Omental fat pad (tissue), 4 donors: ENCODE measurements around the gene PLXNA1. TPM values are rescaled to one million over a fixed set of nuclear protein-coding genes. Genes with fewer than 3 reads are reported as not detected.

Source experiments
- ATAC-seq: fragments of 150-250 bp; one replicate; pipeline ENCODE4 v1.9.1; 2016; ENCODE audit warnings: mild to moderate bottlenecking, moderate library complexity; ENCODE audit not compliant: low FRiP score
- DNase-seq: peaks from one replicate; pipeline ENCODE4 v3.0.0-alpha.2; 2019; ENCODE audit warnings: low spot score
- CTCF ChIP-seq, 3 donors: fragments of 450-650 bp; IDR thresholded peaks; one replicate each; pipeline ENCODE4 v1.5.1; 2016 to 2017; ENCODE audit warnings: antibody characterized with exemption in 3 of 3, mild to moderate bottlenecking in 3 of 3, moderate library complexity in 2 of 3
- total RNA-seq, 4 donors: library from RNA; depleted of rRNA; stranded (reverse); fragments of >200 nt; gene quantifications; one replicate each; pipeline ENCODE4 v1.1.0, GENCODE V29; 2016

Gene PLXNA1
- total RNA-seq, 4 donors from 2014 or later = 21.7 to 56.4 (median 37.3) TPM

GRCh38 chr3:126958638-126959085 is 24.3 kb upstream of the PLXNA1 start:
- DNase-seq (no peak), ATAC-seq (no peak)
- TF ChIP-seq CTCF (IDR thresholded peaks at IDR 0.05) = no peak

DNA sequence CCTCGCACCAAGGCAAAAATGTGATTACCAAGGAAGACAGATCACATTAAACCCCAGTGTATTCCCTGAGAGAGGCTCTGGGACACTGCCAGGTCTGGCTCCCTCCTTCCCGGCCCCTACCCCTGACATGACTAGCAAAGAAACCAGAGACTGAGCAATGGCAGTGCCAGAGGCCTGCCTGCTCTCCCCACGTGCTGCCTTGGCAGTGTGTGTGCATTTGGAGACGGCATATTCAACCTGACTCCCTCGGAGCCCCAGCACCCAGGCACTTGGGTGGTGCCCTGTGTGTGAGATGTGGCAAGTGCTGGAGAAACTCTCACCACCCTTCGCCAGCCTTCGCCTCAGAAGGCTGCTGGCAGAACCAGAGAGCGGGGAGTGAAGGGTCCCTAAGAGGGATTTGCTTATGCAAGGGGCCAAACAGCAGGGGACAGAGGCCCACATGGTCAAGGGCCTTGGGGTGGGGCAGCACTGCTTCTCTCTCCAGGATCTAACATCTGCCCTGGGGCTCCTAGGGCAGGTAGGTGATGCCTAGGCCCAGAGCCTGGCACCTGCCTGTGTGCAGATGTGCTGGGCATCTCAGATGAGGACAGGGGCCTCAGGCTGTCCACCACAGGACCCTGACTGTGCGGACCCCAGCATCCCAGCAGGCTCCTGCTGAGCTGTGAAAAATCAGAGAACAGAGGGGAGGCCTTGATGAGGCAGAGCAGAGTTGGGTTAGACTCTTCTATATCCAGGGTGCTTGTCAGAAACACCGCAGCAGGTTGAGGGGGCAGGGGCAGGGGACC is 23.6 kb upstream of the PLXNA1 start:
- no peak for ATAC-seq

GRCh38 chr3:126959921-126960603 is 22.9 kb upstream of the PLXNA1 start:
- TF ChIP-seq CTCF (IDR thresholded peaks at IDR 0.05) = no peak
- ATAC-seq = no peak
- no peak for DNase-seq

More for the DNA sequence above, 23.6 kb upstream of the PLXNA1 start:
- no peak for DNase-seq
- no peak for TF ChIP-seq CTCF (IDR thresholded peaks at IDR 0.05)

- no peak for TF ChIP-seq CTCF (IDR thresholded peaks at IDR 0.05)
- DNase-seq (no peak), ATAC-seq (no peak)
Observed at GRCh38 chr3:126960604-126960995, 22.3 kb upstream of the PLXNA1 start.

GRCh38 chr3:126961191-126961790 is 21.6 kb upstream of the PLXNA1 start:
- no peak for TF ChIP-seq CTCF (IDR thresholded peaks at IDR 0.05)
- peak; percentile 34 for DNase-seq

GRCh38 chr3:126961791-126962461 is 21.0 kb upstream of the PLXNA1 start:
- DNase-seq = no peak
- peak; percentile 54 for ATAC-seq
- no peak for TF ChIP-seq CTCF (IDR thresholded peaks at IDR 0.05)

More at GRCh38 chr3:126961191-126961790, 21.6 kb upstream of the PLXNA1 start:
- peak; percentile 82 for ATAC-seq
